Colonic mucosa (tissue), 4 donors: ENCODE results near the gene GPAT2. TPM values are rescaled to one million over a fixed set of nuclear protein-coding genes. Genes with fewer than 3 reads are reported as not detected.
A peak's percentile ranks its signal among the peaks of the same experiment; 100 is the strongest.
"Not testable (repeated sequence)": the region's sequence is repeated elsewhere in the genome, so short reads cannot be mapped to it uniquely, and the experiment has no call there.

Experiments used
- DNase-seq: peaks from one replicate; pipeline ENCODE4 v3.0.0-alpha.2; 2020
- H3K27ac ChIP-seq: fragments of 200-600 bp; one replicate; pipeline ENCODE4 v1.8.0; 2021
- H3K27me3 ChIP-seq: fragments of 200-600 bp; one replicate; pipeline ENCODE4 v1.8.0; 2021
- H3K36me3 ChIP-seq: fragments of 200-600 bp; one replicate; pipeline ENCODE4 v1.8.0; 2021
- H3K4me1 ChIP-seq: fragments of 200-600 bp; one replicate; pipeline ENCODE4 v1.8.0; 2021; ENCODE audit warnings: mild to moderate bottlenecking
- H3K4me3 ChIP-seq: fragments of 200-600 bp; one replicate; pipeline ENCODE4 v1.8.0; 2021
- H3K9ac ChIP-seq, 2 donors: one replicate each; pipeline ENCODE4 v1.7.0; 2013; ENCODE audit warnings: control low read depth in 2 of 2, low read depth in 2 of 2, low read length in 2 of 2
- H3K9me3 ChIP-seq: fragments of 200-600 bp; one replicate; pipeline ENCODE4 v1.8.0; 2021
- CTCF ChIP-seq: fragments of 200-600 bp; IDR thresholded peaks from one replicate; pipeline ENCODE4 v1.8.0; 2022; ENCODE audit warnings: antibody characterized with exemption, mild to moderate bottlenecking
- intact Hi-C: fragments of 100-400 bp; cut with DNase I; formaldehyde crosslinking; loops from one replicate; pipeline ENCODE4 v1.14.1; 2022
- total RNA-seq, 2 donors: library from RNA; stranded (reverse); fragmentation: NEBNext Ultra II Directional in 1 of 2; extraction: Animal tissue kit (Norgen Biotek cat#: 25700) in 1 of 2; gene quantifications; one replicate each; pipeline ENCODE4 v1.2.1, GENCODE V29; 2021
- donor health status: healthy.
- donor health status: DM: no; HTN: no; CAD: no.
- donor health status: DM: no; HTN: no; CAD: no.

Gene GPAT2
- total RNA-seq, 2 donors from 2014 or later, result 2.4 to 6.6 TPM

- DNase-seq, result peak; percentile 15
- H3K4me3 ChIP-seq, H3K27ac ChIP-seq, H3K9me3 ChIP-seq, H3K9ac ChIP-seq, intact Hi-C loops, H3K27me3 ChIP-seq, H3K4me1 ChIP-seq, H3K36me3 ChIP-seq: not testable (repeated sequence)
These were observed 32.5 kb upstream of the GPAT2 start for GRCh38 chr2:96067098-96067660.

- H3K27me3 ChIP-seq, H3K36me3 ChIP-seq, H3K27ac ChIP-seq, H3K4me1 ChIP-seq, intact Hi-C loops, DNase-seq, H3K9me3 ChIP-seq, H3K4me3 ChIP-seq, H3K9ac ChIP-seq: not testable (repeated sequence)
These were observed 31.8 kb upstream of the GPAT2 start for GRCh38 chr2:96066511-96066910.

GRCh38 chr2:96065954-96066353 is 31.2 kb upstream of the GPAT2 start:
- H3K36me3 ChIP-seq, H3K4me3 ChIP-seq, H3K4me1 ChIP-seq, H3K27me3 ChIP-seq, H3K9ac ChIP-seq, intact Hi-C loops, H3K27ac ChIP-seq, H3K9me3 ChIP-seq: not testable (repeated sequence)
- DNase-seq, result peak; percentile 16

- Histone ChIP-seq H3K9me3 (no peaks in the 10 kb centered on the region), H3K9ac (no peak overlapping the region), H3K27ac (no peak overlapping the region), H3K27me3 (no peaks in the 10 kb centered on the region), H3K4me1 (no peaks in the 10 kb centered on the region), H3K4me3 (no peak overlapping the region), H3K36me3 (no peaks in the 10 kb centered on the region)
- peak; percentile 18 for DNase-seq
- intact Hi-C loops, result no loop called here
- TF ChIP-seq CTCF, result no peak
These were observed 30.7 kb upstream of the GPAT2 start for GRCh38 chr2:96065381-96065930.

GRCh38 chr2:96064760-96065159 is 30.0 kb upstream of the GPAT2 start:
- H3K27me3 ChIP-seq, intact Hi-C loops: not testable (repeated sequence)

GRCh38 chr2:96064047-96064675 is 29.4 kb upstream of the GPAT2 start:
- intact Hi-C loops, result not testable (repeated sequence)

More at GRCh38 chr2:96064760-96065159, 30.0 kb upstream of the GPAT2 start:
- not testable (repeated sequence) for H3K9ac ChIP-seq, H3K4me3 ChIP-seq, H3K36me3 ChIP-seq, H3K9me3 ChIP-seq, DNase-seq, H3K4me1 ChIP-seq, H3K27ac ChIP-seq

GRCh38 chr2:96063116-96063899 is 28.6 kb upstream of the GPAT2 start:
- H3K27ac ChIP-seq, H3K9ac ChIP-seq, H3K9me3 ChIP-seq, H3K27me3 ChIP-seq, H3K36me3 ChIP-seq, H3K4me3 ChIP-seq, intact Hi-C loops, H3K4me1 ChIP-seq: not testable (repeated sequence)
- DNase-seq, result peak; percentile 34

More at GRCh38 chr2:96064047-96064675, 29.4 kb upstream of the GPAT2 start:
- H3K27ac ChIP-seq, H3K4me3 ChIP-seq, H3K4me1 ChIP-seq, H3K9me3 ChIP-seq, H3K36me3 ChIP-seq, H3K9ac ChIP-seq, H3K27me3 ChIP-seq, DNase-seq: not testable (repeated sequence)

GRCh38 chr2:96062483-96062882 is 27.8 kb upstream of the GPAT2 start:
- intact Hi-C loops, H3K9ac ChIP-seq: not testable (repeated sequence)

GRCh38 chr2:96061901-96062300 is 27.2 kb upstream of the GPAT2 start:
- H3K9ac ChIP-seq, H3K27me3 ChIP-seq, intact Hi-C loops: not testable (repeated sequence)

More at GRCh38 chr2:96062483-96062882, 27.8 kb upstream of the GPAT2 start:
- H3K9me3 ChIP-seq, H3K27me3 ChIP-seq, H3K27ac ChIP-seq, DNase-seq, H3K36me3 ChIP-seq, H3K4me1 ChIP-seq, H3K4me3 ChIP-seq: not testable (repeated sequence)

GRCh38 chr2:96061197-96061817 is 26.6 kb upstream of the GPAT2 start:
- H3K36me3 ChIP-seq, H3K27me3 ChIP-seq, intact Hi-C loops, H3K27ac ChIP-seq, H3K4me3 ChIP-seq, H3K9me3 ChIP-seq, H3K9ac ChIP-seq, H3K4me1 ChIP-seq: not testable (repeated sequence)
- DNase-seq, result peak; percentile 16

More at GRCh38 chr2:96061901-96062300, 27.2 kb upstream of the GPAT2 start:
- peak; percentile 15 for DNase-seq
- H3K4me3 ChIP-seq, H3K27ac ChIP-seq, H3K36me3 ChIP-seq, H3K4me1 ChIP-seq, H3K9me3 ChIP-seq: not testable (repeated sequence)

GRCh38 chr2:96060325-96060724 is 25.6 kb upstream of the GPAT2 start:
- H3K9me3 ChIP-seq, H3K4me1 ChIP-seq, H3K27me3 ChIP-seq, intact Hi-C loops, H3K4me3 ChIP-seq, DNase-seq, H3K9ac ChIP-seq, H3K36me3 ChIP-seq, H3K27ac ChIP-seq: not testable (repeated sequence)

- H3K4me1 ChIP-seq, H3K4me3 ChIP-seq, H3K27me3 ChIP-seq, DNase-seq, H3K9me3 ChIP-seq, H3K36me3 ChIP-seq, H3K27ac ChIP-seq, H3K9ac ChIP-seq, intact Hi-C loops: not testable (repeated sequence)
These were observed 24.7 kb upstream of the GPAT2 start for GRCh38 chr2:96059443-96059842.
